Mononuclear cell (primary cell): Measurements from ENCODE around the gene ALDH1A2. TPM values are rescaled to one million over a fixed set of nuclear protein-coding genes. Genes with fewer than 3 reads are reported as not detected.

Experiments used
- H3K27me3 ChIP-seq: 2 replicates; pipeline ENCODE4 v1.6.0; 2011; ENCODE audit warnings: low read length, control low read depth; ENCODE audit not compliant: insufficient read depth
- H3K4me1 ChIP-seq: 2 replicates; pipeline ENCODE4 v1.5.1; 2011; ENCODE audit warnings: mild to moderate bottlenecking, low read length, control low read depth; ENCODE audit not compliant: insufficient read depth
- H3K4me3 ChIP-seq: 2 replicates; pipeline ENCODE4 v1.5.1; 2011; ENCODE audit warnings: mild to moderate bottlenecking, low read length, moderate library complexity
- H3K9me3 ChIP-seq: 2 replicates; pipeline ENCODE4 v1.5.1; 2011; ENCODE audit warnings: low read depth, mild to moderate bottlenecking, control low read depth, low read length
- total RNA-seq: library from RNA; depleted of rRNA; stranded (reverse); fragments of >200 nt; gene quantifications from one replicate; pipeline ENCODE4 v1.2.3, GENCODE V29; 2012

The ALDH1A2 gene
- total RNA-seq, 1 donor = 2.0 TPM

- no peaks in the 10 kb centered on the region for H3K9me3 ChIP-seq
- no peak overlapping the region for H3K4me3 ChIP-seq
- peaks cover 2% of the 10 kb centered on the region for H3K27me3 ChIP-seq
- H3K4me1 ChIP-seq = no peaks in the 10 kb centered on the region
Observed at GRCh38 chr15:57909388-57909787, 156.1 kb downstream of the ALDH1A2 start.

DNA sequence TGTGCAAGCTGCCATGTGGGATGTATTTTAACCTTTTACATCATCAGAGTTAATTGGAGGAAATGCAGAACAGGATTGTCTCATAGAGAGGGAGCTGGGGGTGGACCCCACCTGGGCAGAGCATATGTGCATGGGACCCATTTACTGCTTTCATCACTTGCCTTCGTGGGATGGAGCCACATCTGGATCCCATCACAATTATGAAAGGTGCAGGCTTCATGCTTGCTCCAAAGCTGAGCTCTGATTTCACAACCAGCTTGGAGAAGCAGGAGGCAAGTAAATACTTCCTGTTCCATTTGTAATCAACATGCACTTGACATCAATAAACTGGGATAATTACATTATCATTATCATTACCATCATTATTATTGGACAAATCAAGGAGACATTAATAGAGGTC lies 161.9 kb downstream of the ALDH1A2 start:
- H3K4me1 ChIP-seq = no peaks in the 10 kb centered on the region
- peaks cover 2% of the 10 kb centered on the region for H3K27me3 ChIP-seq
- H3K4me3 ChIP-seq = no peak overlapping the region
- no peaks in the 10 kb centered on the region for H3K9me3 ChIP-seq

Other genes starting within 250 kb of the ALDH1A2 start
- gene AQP9, start 72.7 kb upstream of the ALDH1A2 start, total RNA-seq = 144 TPM